Activated T-helper 17 cell treated with anti-CD3 and anti-CD28 coated beads, Interleukin-2, amount 50 U/mL, for 72 hours (primary cell): Measurements from ENCODE around the gene COL4A2. TPM values are rescaled to one million over a fixed set of nuclear protein-coding genes. Genes with fewer than 3 reads are reported as not detected.

Experiments used
- ATAC-seq: fragments of 150-1000 bp; cut with Tn5 transposase; replicated peaks from 2 replicates; pipeline ENCODE4 v1.10.0; 2021; ENCODE audit warnings: mild to moderate bottlenecking, moderate library complexity
- H3K27ac Mint-ChIP-seq: one replicate; pipeline ENCODE4 v1.8.0; 2022; ENCODE audit warnings: mixed read lengths
- H3K27me3 Mint-ChIP-seq: one replicate; pipeline ENCODE4 v1.8.0; 2022; ENCODE audit warnings: mixed read lengths
- H3K36me3 Mint-ChIP-seq: one replicate; pipeline ENCODE4 v1.8.0; 2022; ENCODE audit warnings: low read depth, mild to moderate bottlenecking, mixed read lengths
- H3K4me1 Mint-ChIP-seq: one replicate; pipeline ENCODE4 v1.8.0; 2022; ENCODE audit warnings: mixed read lengths
- H3K4me3 Mint-ChIP-seq: one replicate; pipeline ENCODE4 v1.8.0; 2022; ENCODE audit warnings: mild to moderate bottlenecking, mixed read lengths
- H3K9me3 Mint-ChIP-seq: one replicate; pipeline ENCODE4 v1.8.0; 2022; ENCODE audit warnings: mixed read lengths
- total RNA-seq, 2 donors: library from RNA; stranded (reverse); gene quantifications; one replicate each; pipeline ENCODE4 v1.2.3, GENCODE V29; 2022

COL4A2 gene
- total RNA-seq, 2 donors from 2014 or later = 0.56 TPM; not detected in 1

DNA sequence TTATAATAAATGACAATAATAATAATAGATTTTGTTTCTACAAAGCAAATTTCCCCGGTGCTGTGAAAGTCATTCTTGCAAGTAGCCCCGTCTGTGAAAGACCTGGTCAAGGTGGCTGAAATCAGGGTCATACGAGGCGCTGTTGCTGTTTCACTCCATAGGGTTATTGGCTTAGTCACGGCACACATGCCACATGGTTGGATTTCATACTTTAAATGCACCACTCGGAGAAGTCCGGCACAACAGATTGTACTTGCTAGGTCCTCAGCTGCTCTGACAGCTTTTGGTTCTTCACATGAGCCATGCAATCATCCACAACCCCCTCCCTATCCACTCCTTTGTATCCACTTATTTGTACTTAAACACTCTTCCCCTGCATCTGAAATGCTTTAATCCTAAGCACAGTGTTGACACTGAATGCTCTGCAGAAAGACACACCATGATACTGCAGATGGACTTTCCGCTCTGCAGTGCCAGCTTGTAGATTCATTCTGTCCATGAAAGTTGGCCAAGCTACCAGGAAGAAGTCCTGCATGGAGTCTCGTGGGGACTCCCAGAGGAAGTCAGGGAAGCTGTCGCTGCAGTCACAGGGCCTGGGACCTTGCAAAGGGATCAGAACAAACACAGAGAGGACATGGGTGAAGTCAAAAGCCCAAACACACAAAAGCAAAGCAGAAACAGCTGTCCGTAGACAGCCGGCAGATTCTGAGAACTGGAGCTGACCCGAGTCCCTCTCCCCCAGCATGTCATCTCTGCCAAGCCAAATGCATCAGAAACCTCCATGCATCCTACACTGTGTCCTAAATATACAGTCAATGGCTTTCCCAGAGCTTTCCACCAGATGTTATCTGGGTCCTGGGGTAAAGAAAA, 124.6 kb downstream of the COL4A2 start:
- ATAC-seq = no peak
- Mint-ChIP-seq H3K4me3 (no peak overlapping the region), H3K27ac (no peak overlapping the region), H3K27me3 (peaks cover 44% of the 10 kb centered on the region), H3K9me3 (no peaks in the 10 kb centered on the region), H3K4me1 (no peaks in the 10 kb centered on the region), H3K36me3 (no peaks in the 10 kb centered on the region)

GRCh38 chr13:110432522-110432921, 125.4 kb downstream of the COL4A2 start:
- H3K4me3 Mint-ChIP-seq = no peak overlapping the region
- H3K27me3 Mint-ChIP-seq = peaks cover 45% of the 10 kb centered on the region
- H3K4me1 Mint-ChIP-seq = no peaks in the 10 kb centered on the region
- ATAC-seq = no peak
- H3K27ac Mint-ChIP-seq = no peak overlapping the region
- H3K36me3 Mint-ChIP-seq = no peaks in the 10 kb centered on the region
- no peaks in the 10 kb centered on the region for H3K9me3 Mint-ChIP-seq

DNA sequence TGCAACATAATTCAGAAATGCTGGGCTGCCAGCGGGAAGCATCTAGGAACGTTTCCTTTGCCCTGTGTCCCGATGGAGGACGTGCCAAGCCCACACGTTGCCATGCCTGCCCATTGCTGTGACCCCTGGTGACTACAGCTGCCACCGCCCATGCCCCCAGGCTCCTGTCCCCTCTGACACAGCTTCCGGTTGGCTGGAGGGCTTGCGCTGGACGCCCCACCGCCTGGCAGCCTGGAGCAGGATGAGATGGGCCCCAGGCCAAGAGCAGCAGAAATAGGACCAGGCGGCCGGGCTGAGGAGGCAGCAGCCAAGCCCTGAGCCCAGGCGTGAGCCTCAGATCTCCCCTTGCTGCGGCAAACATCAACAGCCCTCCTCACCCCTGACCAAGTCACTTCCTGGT, 125.9 kb downstream of the COL4A2 start:
- Mint-ChIP-seq H3K4me3 (no peak overlapping the region), H3K27me3 (peaks cover 50% of the 10 kb centered on the region), H3K36me3 (no peaks in the 10 kb centered on the region), H3K27ac (no peak overlapping the region), H3K9me3 (no peaks in the 10 kb centered on the region), H3K4me1 (no peaks in the 10 kb centered on the region)
- ATAC-seq = no peak

DNA sequence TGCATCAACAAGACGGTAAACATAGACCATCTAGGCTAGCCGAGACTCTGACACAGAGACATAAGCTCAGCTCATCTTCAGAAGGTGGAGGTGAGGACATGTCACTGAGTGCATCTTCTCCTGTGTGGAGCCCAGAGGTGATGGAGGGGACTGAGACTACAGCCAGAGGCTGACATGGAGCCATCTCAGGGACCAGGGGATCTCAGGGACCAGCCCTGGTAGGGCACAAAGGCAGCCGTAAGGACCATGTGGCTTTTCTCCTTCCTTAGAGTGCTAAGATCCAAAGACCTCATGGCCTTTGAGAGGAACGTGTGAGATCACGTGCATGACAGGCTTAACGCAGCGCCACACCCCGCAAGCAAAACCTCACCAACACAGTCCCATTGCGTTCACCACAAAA, 127.5 kb downstream of the COL4A2 start:
- no peak for ATAC-seq
- Mint-ChIP-seq H3K27ac (no peak overlapping the region), H3K4me1 (no peaks in the 10 kb centered on the region), H3K36me3 (no peaks in the 10 kb centered on the region), H3K9me3 (no peaks in the 10 kb centered on the region), H3K4me3 (no peak overlapping the region), H3K27me3 (peaks cover 44% of the 10 kb centered on the region)

- Mint-ChIP-seq H3K27me3 (peaks cover 44% of the 10 kb centered on the region), H3K4me1 (no peaks in the 10 kb centered on the region), H3K36me3 (no peaks in the 10 kb centered on the region), H3K27ac (no peak overlapping the region), H3K9me3 (no peaks in the 10 kb centered on the region), H3K4me3 (no peak overlapping the region)
- ATAC-seq = no peak
These were observed 128.2 kb downstream of the COL4A2 start for GRCh38 chr13:110435331-110435730.

GRCh38 chr13:110436276-110436675, 129.2 kb downstream of the COL4A2 start:
- H3K27me3 Mint-ChIP-seq = peaks cover 39% of the 10 kb centered on the region
- no peak overlapping the region for H3K27ac Mint-ChIP-seq
- H3K4me3 Mint-ChIP-seq = no peak overlapping the region
- no peaks in the 10 kb centered on the region for H3K4me1 Mint-ChIP-seq
- H3K9me3 Mint-ChIP-seq = no peaks in the 10 kb centered on the region
- ATAC-seq = no peak
- no peaks in the 10 kb centered on the region for H3K36me3 Mint-ChIP-seq

DNA sequence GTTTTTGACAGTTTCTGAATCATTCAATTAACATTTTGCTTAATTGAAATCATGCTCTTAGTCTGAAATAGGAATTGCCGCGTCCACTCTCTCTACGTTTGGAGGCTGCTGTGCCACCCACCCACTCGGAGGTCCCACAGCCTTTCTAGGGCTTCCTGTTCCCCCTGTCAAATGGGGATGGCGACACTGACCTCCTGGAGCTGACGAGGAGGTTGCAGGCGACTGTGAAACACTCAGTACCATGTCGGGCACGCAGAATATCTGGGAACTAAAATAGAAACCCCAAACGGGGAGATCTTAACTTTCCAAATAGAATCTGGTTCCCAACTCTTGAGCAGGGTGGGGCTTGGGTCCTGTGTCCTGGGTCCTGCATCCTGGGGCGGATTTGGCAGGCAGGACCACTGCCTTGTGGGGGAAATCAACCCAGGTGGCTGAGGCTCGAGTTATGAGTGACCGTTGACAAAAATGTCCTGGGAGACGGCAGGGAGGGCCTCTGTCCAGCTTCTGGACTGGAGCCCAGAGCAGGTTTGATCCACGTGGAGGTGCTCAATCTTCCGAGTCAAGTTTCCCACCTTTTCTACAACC, 129.8 kb downstream of the COL4A2 start:
- Mint-ChIP-seq H3K27me3 (peaks cover 34% of the 10 kb centered on the region), H3K4me3 (no peak overlapping the region), H3K36me3 (no peaks in the 10 kb centered on the region), H3K9me3 (no peaks in the 10 kb centered on the region), H3K27ac (no peak overlapping the region), H3K4me1 (no peaks in the 10 kb centered on the region)
- ATAC-seq = no peak

DNA sequence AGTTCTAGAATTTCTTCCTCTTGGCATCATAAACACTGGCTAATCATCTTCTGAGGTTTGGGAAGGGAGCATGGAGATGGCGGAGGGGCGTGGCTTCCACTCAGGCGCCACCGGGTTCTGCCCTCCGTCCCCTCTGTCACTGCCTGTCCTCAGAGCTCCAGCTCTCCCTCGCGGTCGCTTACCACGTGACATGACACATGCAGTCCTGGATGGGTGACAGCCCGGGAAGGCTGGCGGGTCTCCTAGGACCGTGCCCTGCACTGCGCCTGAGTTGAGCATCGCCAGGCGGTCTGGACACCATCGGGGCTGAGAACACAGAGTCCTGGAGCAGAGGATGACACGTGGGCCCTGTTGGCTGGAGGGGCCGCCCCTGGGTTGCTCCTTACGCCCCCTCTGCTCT, 131.1 kb downstream of the COL4A2 start:
- Mint-ChIP-seq H3K27ac (no peak overlapping the region), H3K4me1 (no peaks in the 10 kb centered on the region), H3K9me3 (no peaks in the 10 kb centered on the region), H3K27me3 (peaks cover 25% of the 10 kb centered on the region), H3K4me3 (no peak overlapping the region), H3K36me3 (no peaks in the 10 kb centered on the region)
- no peak for ATAC-seq

DNA sequence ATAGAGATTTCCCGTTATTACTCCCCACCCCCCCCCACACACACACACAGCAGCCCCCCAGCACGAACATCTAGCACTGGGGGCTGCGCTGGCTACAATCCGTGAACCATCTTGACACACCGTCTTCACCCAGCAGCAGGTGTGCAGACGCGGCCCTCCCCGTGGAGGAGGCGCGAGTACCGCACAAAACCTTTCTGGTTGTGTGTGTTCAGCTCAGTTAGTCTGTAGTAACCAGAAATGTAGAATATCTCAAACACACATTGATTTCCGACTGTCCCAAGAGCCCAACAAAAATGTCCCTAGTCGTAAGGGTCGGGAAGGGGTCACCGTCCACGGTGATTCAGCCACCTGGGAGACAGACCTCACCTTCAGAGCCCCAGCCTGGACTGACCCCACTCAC, 131.7 kb downstream of the COL4A2 start:
- no peak for ATAC-seq
- no peaks in the 10 kb centered on the region for H3K36me3 Mint-ChIP-seq
- H3K4me1 Mint-ChIP-seq = no peaks in the 10 kb centered on the region
- peaks cover 20% of the 10 kb centered on the region for H3K27me3 Mint-ChIP-seq
- no peak overlapping the region for H3K27ac Mint-ChIP-seq
- no peaks in the 10 kb centered on the region for H3K9me3 Mint-ChIP-seq
- no peak overlapping the region for H3K4me3 Mint-ChIP-seq

GRCh38 chr13:110440946-110441731, 134.1 kb downstream of the COL4A2 start:
- H3K27ac Mint-ChIP-seq = no peak overlapping the region

DNA sequence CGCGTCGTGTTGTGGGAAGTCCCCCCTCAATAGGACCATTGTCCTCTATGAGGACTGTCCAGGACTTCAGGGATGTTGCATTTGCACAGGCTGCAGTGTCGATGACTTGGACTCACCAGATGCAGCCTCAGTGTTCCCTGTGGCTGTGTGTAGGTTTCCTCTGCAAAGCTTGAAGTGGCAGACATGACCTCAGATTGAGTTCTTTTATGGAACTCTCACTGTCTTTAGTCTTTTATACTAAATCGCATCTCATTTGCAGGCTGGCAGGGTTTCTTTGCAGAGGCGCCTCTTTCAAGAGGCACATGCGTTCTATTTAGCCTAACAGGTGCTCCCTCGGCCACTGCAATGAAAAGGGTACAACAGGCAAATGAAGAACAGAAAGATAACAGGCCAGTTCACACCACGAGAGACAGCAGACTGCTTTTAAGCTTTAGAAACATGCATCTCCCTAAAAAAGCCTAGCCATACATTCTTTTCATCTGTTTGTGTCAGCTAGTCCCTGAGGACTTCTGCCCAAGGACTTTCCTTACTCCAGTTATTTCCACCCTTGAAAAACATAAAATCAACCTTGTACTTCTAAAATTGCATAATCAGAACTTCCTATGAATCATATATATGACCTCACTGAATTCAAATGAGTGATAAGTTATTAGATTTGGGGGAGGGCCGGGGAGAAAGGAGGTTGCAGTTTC, 136.0 kb downstream of the COL4A2 start:
- Mint-ChIP-seq H3K27me3 (peaks cover 22% of the 10 kb centered on the region), H3K4me3 (no peak overlapping the region), H3K27ac (no peak overlapping the region), H3K36me3 (no peaks in the 10 kb centered on the region), H3K4me1 (no peaks in the 10 kb centered on the region), H3K9me3 (no peaks in the 10 kb centered on the region)
- ATAC-seq = no peak

More at GRCh38 chr13:110440946-110441731, 134.1 kb downstream of the COL4A2 start:
- Mint-ChIP-seq H3K9me3 (no peaks in the 10 kb centered on the region), H3K4me1 (no peaks in the 10 kb centered on the region), H3K27me3 (peaks cover 19% of the 10 kb centered on the region), H3K4me3 (no peak overlapping the region), H3K36me3 (no peaks in the 10 kb centered on the region)
- ATAC-seq = no peak

- H3K27ac Mint-ChIP-seq = no peak overlapping the region
- no peak overlapping the region for H3K4me3 Mint-ChIP-seq
- no peak for ATAC-seq
- H3K36me3 Mint-ChIP-seq = no peaks in the 10 kb centered on the region
- H3K9me3 Mint-ChIP-seq = no peaks in the 10 kb centered on the region
- H3K27me3 Mint-ChIP-seq = peaks cover 21% of the 10 kb centered on the region
- H3K4me1 Mint-ChIP-seq = no peaks in the 10 kb centered on the region
These were observed 136.6 kb downstream of the COL4A2 start for GRCh38 chr13:110443622-110444225.

GRCh38 chr13:110444226-110444653, 137.2 kb downstream of the COL4A2 start:
- H3K4me3 Mint-ChIP-seq = no peak overlapping the region
- peaks cover 24% of the 10 kb centered on the region for H3K27me3 Mint-ChIP-seq
- ATAC-seq = no peak
- H3K36me3 Mint-ChIP-seq = no peaks in the 10 kb centered on the region
- H3K9me3 Mint-ChIP-seq = no peaks in the 10 kb centered on the region
- no peak overlapping the region for H3K27ac Mint-ChIP-seq
- H3K4me1 Mint-ChIP-seq = no peaks in the 10 kb centered on the region

DNA sequence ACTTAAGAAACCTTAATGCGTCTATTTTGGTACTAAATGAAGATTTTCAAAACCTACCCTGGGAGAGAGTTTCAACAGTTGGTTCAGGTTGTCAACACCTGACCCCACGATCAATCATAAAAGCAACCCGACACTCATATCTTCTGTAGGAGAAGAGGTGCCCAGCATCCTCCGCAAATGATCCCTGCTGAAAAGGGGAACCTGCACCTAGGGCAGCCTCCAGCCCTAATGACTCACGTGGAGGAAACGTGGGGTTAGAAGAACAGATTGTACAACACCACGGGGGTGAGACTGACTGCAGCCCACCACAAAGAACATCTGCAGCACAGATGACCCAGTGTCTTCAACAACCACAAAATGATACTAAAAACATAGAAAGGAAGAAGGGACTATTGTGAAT, 138.1 kb downstream of the COL4A2 start:
- Mint-ChIP-seq H3K36me3 (no peaks in the 10 kb centered on the region), H3K9me3 (no peaks in the 10 kb centered on the region), H3K27me3 (peaks cover 20% of the 10 kb centered on the region), H3K4me3 (no peak overlapping the region), H3K4me1 (no peaks in the 10 kb centered on the region), H3K27ac (no peak overlapping the region)
- ATAC-seq = no peak
